HUDEP-2 (cell line): ENCODE data around the gene SPATA3.
A peak's percentile ranks its signal among the peaks of the same experiment; 100 is the strongest.
"Not testable (repeated sequence)": the region's sequence is repeated elsewhere in the genome, so short reads cannot be mapped to it uniquely, and the experiment has no call there.

Experiments used
- DNase-seq, 76 experiments: peaks; one replicate each; lab custom pipeline; 2025; ENCODE audit not compliant: unreplicated experiment in 76 of 76; lab: John Stamatoyannopoulos, UW

The SPATA3 gene

DNA sequence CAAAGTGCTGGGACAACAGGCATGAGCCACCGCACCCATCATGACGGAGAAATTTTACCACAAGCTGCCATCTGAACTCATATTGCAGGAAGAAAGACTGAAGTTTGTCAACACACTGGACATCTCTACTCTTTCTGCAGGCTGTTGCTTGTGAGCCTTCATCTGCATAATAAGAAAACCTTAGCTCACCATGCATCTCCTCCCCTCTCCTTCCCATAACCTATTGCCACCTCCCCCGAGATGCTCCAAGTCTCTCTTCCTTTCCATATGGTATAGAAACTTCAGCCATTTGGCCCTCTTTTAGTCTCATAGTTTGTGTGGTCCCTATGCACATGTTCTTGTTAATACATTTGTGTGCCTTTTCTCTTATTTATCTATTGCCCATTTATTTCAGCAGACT, 22.3 kb downstream of the SPATA3 start:
- DNase-seq = no peak

DNA sequence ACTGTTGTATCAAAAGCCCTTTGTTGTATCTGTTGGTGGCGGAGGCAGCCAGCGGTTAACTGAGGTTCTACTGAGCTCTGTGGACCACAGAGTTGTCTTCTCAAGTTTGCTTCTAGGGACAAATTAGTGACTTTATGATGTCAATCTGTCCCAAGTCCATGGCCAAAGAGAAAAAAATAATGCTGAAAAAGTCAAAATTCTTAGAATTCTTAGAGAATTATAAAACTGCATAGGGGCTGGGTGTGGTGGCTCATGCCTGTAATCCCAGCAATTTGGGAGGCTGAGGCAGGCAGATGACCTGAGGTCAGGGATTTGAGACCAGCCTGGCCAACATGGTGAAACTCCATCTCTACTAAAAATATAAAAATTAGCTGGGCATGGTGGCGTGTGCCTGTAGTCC, 29.1 kb downstream of the SPATA3 start:
- not testable (repeated sequence) for DNase-seq

DNA sequence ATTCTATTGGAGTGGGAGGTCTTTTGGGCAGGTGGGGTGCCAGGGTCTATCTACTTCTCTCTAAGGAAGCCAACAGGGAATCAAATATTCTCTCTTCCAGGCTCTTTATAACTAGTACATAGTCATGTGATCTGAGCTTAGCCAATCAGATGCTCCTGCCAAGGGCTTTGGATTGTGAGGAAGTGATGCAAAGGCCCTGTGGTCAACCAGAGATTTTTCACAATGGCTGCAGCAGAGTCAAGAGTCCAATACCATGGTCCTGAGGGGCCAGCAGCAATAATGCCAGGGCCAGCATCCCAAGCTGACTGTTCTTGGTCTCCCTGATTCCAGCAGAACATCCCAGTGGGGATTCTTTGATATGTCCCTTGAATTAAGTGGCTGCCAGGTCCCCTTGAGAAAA, 33.0 kb downstream of the SPATA3 start:
- no peak for DNase-seq

DNA sequence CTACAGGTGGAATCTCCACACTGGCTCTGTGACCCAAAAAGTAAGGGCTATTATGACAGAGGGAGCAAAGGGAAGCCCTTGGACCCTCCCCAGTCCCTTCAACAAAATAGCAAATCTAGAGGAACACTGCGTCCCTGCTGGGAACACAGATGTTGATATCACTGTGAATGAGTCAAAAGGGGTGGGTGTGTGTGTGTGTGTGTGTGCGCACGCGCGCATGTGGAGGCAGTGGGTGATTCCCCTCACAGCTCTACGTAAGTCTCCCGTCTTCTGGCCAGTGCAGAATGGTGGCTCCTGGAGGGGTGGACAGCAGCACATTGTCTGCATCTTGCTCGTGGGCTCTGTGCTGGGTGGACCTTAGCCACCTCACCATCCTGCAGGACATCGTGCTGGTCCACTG, 33.6 kb downstream of the SPATA3 start:
- no peak for DNase-seq

DNA sequence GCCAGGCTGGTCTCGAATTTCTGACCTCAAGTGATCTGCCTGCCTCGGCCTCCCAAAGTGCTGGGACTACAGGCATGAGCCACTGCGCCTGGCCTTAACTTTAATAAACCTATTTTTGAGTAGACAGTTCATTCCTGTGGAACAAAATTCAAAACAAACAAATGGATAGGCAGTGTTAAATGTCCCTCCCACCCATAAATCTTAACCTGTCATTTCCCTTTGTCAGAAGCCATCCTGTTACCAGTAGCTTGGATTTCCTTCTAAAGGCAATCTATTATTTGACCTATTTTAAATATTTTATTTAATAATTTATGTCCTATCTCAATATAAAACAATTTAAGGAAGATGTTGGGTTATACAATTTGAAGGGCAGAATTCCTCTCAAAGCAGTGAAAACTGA, 34.8 kb downstream of the SPATA3 start:
- DNase-seq = no peak

DNA sequence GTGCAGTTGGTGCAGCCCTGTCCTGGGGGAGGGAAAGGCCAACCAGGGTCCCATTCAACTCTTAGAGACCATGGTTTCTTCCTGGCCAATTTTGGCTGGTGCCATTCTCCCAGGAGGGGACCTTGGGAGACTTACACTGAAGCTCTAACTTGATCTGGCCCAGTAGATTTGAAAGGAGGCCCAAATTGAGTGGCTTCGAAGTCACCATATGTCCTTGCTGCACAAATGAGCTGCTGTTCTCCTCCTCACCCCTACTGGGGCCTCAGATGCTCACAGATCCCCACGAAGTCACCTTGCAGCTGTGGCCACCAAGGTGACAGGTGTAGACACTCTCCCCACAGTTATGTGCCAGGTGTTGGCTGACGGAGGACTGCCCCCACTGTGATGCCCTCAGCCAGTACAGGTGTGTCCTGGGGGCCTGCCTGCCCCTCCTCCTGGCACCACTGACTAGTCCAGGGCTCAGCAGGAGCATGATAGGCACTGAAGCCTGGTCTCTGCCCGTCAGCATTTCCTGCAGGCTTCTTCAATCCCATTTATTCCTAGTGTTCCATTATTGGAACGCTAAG, 36.7 kb downstream of the SPATA3 start:
- DNase-seq = no peak

DNA sequence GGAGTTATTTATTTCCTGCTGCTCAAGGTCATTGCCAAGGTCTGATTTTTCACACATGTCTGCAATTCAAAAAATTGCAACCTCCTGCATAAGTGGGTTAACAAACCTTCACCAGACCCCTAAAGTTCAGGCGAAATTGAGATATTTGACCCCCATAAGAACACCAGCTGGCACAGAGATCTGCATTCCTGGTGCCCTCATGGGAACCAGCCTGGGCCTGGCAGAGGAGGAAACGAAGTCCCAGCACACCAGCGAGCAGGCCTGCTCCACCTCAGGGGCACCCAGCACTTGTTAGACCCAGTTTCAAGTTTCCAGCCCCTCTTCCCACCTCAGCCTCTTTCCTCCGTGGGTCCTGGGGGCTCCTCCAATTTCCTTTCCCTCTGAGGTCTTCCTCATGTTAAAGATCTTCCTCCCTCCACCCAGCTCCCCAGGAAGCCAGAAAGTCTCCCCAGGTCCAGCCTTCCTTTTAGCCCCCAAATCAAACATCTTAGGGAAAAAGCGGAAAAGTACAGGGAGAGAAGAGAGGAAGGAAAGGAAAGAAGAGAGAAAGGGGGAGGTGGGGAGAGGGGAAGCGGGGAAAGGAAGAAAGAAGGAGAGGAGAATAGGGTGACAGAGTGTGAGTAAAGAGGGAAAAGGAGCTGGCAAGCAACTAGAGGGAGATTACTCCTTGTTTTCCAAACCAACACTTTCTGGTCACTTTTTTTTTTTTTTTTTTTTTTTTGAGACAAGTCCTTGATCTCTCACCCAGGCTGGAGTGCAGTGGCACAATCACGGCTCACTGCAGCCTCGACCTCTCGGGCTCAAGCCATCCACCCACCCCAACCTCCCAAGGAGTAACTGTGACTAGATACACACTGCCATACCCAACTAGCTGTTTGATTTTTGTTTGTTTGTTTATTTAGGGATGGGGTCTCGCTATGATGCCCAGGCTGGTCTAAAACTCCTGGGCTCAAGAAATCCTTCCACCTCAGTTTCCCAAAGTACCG, 37.5 kb downstream of the SPATA3 start:
- DNase-seq = no peak

DNA sequence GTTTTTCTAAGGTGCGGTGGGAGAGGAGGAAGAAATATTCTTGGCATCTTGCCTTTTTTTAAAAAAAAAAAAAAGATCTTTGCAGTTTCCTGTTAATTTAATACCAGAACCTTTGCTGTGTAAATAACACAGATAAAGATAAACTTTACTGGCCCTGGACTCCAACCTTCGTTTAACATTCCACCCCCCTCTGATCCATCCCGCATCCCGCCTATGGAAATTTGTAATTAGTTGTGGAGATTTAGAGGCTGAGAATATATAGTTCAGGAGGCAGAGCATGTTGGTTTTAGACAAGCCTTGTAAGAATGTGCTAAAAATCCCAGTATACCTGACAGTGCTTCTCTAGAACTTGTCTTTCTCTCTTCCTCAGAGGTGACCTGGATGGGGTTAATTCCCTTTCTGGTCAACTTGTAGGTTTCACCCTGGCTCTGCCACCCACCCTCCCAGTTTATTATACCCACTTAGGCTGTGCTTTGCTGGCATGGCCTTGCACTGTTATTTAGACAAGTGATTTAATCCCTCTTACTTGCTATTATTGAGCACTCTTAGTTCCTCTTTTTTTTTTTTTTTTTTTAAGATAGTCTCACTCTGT, 38.5 kb downstream of the SPATA3 start:
- DNase-seq = no peak

DNA sequence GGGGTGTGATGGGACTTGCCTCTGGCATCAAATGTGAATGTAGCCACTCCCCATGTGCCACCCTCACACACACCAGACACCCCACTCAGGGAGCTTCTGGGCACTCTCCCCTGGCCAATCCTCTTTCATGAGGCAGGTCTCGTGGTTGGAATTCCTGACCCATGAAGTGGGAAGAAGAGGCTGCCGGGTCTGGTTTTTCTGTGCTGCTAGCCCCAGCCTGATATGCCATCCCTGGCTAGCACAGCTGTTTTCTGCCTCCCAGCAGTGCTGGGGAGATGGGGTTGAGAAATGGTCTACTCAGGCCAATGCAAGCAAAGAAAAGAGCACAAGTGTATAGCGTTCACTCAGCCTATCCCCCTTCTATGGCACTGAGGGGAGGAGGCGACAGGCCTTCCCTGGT, 40.2 kb downstream of the SPATA3 start:
- no peak for DNase-seq

DNA sequence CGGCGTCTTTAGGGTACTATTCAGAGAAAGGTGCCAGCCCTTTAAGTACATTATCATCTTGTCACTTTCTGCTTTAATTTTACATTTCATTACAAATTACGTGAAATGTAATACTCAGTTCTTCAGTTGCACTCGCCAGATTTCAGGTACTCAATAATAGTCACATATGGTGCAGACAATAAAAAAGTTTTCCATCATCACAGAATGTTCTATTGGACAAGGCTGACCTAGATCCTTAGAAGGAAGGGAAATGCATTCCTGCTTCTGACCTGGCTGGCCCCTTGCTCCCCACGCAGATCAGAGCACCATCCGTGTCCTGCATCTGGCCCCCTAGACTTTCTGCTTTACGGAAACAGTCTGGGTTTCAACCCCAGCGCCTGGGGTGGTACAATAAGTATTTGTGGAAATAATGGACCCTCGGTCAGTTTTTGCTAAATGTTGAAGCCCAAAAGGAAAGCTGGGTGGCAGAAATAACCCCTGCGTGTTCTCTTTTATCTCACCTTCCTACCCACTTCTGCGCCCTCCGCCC, 40.7 kb downstream of the SPATA3 start:
- DNase-seq = no peak

DNA sequence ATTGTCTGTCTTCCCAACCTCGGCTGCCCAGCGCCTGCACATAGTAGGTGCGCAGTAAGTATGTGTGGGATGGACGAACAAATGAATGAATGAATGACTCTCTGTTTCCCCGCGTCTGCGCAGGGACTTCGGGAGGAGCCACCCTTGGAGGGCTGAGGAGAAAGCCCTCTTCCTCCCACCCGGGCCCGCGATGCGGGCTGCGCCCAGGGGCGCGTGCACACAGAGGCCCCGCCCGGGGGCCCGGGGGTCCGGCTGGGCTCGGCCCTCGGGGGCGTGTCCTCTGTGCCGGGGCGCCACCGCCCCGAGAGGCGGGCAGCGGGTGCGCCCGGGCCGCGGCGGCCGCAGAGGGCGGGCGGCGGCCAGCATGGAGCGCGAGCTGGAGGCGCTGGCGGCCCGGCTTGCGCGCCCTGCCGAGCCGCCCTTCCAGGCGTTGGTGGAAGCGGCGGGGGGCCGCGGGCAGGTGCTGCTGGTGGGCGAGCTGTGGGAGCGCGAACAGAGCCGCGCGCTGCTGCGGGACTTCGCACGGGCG, 41.3 kb downstream of the SPATA3 start, which contains the start of gene C2orf72:
TSS of gene C2orf72 (plus strand) at position 322 of the 529 bp plus-strand sequence. CDS start at position 365, 43 bp downstream.
- DNase-seq = no peak

DNA sequence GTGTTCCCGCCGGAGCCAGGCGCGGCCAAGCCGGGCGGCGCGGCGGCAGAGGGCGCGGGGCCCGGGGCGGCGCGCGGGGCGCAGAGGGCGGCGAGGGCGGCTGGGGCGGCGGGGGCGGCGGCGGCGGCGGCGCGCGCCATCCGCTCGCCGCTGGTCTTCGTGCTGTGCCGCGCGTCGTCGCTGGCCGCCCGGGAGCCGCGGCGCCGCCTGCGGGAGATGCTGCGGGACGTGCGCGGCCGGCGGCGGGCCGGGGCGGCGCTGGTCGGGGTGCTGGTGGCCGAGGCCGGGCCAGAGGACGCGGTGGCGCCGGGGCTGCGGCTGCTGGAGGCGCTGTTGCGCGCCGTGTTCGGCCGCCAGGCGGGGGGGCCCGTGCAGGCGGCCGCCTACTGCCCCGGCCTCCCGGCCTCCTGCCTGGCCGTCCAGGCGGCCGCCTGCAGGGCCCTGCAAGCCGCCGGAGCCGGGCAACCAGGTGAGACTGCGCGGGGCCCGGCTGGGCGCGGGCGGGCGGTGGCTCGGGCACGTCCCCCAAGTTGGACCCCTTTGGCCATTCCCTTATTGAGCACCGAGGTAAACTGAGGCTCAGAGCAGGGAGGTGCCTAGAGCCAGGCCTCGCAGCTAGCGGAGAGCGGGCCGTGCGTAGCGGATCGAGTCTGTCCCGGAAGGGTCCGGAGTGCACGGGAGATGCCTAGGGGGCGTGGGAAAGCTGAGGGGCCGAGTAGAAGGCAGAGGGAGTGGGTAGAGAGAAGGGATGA, 42.0 kb downstream of the SPATA3 start:
- peak in 1 of 76 experiments; percentile 4 for DNase-seq

DNA sequence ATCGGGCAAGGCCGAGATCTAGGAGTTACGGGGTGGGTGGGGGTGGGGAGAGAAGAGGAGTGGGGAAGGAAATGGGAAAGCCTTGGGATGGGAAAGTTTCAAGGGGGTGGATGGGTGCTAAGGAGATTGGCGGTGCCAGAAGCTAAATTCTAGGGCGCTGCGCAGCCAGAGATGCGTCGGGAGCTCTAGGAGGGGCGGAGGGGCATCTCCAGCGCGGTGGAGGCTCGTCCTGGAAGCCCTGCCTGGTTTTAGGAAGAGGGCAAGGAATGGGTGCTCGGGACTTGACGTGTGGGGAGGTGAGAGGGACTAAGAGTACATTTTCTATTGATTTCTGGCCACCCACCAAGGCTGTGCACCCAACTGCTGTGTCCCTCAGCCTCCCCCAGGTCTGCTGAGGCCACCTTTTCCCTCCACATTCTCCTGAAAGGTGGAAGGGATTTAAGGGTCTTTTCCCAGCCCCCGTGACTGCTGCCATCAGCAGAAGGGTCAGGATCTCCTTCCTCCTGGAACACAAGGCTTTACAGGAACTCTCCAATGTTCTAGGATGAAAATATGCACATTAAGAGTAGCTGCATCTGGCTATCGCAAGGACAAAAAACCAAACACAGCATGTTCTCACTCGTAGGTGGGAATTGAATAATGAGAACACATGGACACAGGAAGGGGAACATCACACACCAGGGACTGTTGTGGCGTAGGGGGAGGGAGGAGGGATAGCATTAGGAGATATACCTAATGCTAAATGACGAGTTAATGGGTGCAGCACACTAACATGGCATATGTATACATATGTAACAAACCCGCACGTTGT, 42.8 kb downstream of the SPATA3 start:
- DNase-seq = no peak

DNA sequence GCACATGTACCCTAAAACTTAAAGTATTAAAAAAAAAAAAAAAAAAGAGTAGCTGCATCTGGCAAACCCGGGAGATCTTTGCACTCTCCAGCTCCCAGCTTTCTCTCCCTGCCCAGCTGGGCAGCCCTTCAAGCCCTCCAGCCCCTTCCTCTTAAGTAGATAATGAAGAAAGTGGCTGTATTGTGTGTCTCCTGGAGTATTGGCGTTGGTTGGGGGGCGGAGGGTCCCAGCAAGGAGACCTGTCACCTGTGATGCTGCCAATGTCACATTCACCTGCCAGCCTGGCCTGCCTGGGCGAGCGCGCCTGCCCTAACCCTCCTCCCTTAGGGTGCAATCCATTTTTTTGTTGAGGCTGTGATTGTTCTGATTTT, 43.4 kb downstream of the SPATA3 start:
- DNase-seq = no peak

DNA sequence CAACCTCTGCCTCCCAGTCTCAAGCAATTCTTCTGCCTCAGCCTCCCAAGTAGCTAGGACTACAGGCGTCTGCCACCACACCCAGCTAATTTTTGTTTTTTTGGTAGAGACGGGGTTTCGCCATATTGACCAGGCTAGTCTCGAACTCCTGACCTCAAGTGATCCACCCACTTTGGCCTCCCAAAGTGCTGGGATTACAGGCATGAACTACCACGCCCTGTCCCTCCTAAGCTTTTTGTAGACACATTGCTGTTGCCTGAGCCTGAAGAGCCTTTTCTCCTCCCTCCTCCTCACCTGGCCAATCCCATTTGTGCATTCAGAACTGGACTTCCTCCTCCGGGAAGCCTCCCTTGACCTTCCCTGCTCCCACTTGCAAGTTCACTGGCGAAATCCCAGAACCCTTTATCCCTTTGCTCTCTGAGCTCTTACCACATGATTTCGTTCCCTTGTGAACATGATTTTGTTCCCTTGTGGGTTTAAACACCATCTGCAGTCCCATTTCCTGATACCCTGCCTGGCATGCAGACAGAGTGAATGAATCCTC, 44.0 kb downstream of the SPATA3 start:
- DNase-seq = no peak

DNA sequence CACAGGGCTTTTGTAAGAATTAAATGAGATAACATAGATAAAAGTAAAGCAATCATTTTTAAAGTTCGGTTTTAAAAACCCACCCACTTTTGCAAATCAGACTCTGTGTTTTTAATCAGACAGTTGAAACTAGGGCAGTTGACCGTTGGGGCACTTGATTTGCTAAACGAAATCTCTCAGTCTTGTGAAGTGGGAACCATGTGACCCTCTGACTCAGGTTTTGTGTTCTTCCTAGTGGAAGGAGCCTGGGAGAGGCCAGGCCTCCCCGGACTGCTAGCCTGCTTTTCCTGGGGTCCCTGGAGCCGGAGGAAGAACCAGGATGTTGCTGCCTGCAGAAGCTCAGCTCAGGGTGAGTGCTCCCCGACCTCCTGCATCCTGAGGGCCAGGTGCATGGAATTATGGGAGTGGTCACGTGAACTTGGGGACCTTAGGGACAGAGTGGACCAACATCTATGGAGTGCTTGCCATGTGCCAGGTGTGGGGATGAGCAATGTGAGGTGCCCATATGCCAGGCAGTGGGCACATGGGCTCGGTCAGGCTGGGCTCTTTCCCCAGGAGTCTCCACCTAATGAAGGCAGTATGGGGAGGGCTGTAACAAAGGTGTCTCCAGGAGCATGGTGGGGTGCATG, 45.3 kb downstream of the SPATA3 start:
- no peak for DNase-seq

DNA sequence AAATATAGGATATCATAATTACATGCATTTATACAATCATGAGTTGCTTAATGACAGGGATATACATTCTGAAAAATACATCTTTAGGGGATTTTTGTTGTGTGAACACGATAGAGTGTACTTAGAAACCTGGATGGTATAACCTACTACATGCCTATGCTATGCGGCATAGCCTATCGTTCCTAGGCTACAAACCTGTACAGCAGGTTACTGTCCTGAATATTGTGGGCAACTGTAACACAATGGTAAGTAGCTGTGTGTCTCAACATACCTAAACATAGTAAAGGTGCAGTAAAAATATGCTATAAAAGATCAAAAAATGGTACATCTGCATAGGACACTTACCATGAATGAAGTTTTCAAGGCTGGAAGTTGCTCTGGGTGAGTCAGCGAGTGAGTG, 47.9 kb downstream of the SPATA3 start:
- no peak for DNase-seq

DNA sequence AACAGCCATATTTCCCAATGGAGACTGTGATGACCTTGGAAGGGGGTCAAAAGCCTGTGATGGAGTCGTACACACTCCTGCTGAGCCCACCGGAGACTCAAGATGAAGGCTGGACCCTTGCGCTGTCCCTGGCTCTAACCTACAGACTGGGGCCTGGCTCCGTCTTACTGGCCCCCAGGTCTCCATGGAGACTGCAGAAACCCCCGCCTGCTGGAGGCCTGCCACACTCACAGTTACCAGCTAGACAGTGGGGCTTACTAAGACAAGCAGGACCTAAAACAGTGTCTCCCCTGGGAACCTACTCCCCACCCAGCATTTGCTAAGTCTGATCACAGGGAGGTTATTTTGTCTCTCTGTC, 51.0 kb downstream of the SPATA3 start:
- DNase-seq = no peak

DNA sequence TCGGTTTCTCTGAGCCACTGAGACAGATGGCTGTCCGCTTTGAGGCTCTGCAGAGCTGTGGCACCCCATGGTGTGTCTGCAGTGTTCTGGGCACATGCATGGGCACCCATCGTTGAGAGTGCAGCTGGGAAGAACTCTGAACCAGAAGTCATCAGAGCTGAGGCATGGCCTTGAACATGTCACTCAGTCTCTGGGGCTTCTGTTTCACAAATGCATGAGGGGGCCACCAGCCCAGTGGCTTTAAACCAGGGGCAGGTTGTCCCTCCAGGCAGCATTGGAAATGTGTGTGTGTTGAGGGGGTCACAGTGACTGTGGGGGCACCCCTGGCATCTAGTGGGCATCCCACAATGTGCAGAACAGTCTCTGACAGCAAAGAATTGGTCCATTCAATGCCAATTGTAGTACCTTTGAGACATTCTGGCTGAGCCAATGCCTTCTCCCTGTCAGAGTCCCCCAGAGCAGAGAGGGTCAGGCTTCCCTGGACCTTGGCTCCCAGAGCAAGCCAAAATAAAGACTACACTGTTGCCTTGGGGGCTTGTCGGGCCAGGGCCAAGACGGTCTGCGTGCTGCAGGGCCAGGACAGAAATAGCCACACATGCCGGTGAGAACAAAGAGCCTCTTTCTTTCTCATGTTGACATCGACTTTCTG, 51.5 kb downstream of the SPATA3 start:
- no peak for DNase-seq
